EH (cell line): Measurements from ENCODE around the gene PHTF2.
A peak's percentile ranks its signal among the peaks of the same experiment; 100 is the strongest.
"Not testable (repeated sequence)": the region's sequence is repeated elsewhere in the genome, so short reads cannot be mapped to it uniquely, and the experiment has no call there.

ENCODE experiments used
- DNase-seq: peaks from one replicate; pipeline ENCODE4 v3.0.0-alpha.2; 2015; ENCODE audit warnings: low read depth

The PHTF2 gene

GRCh38 chr7:77830649-77831355 lies 32.2 kb downstream of the PHTF2 start:
- no peak for DNase-seq

GRCh38 chr7:77831481-77831880 lies 32.9 kb downstream of the PHTF2 start:
- DNase-seq, result no peak

GRCh38 chr7:77831953-77832352 lies 33.4 kb downstream of the PHTF2 start:
- DNase-seq, result no peak

- peak; percentile 52 for DNase-seq
Measured at GRCh38 chr7:77833136-77833535, 34.6 kb downstream of the PHTF2 start.

GRCh38 chr7:77836425-77836824 lies 37.9 kb downstream of the PHTF2 start:
- DNase-seq, result not testable (repeated sequence)

- DNase-seq, result no peak
Measured at GRCh38 chr7:77837275-77837674, 38.7 kb downstream of the PHTF2 start.

- DNase-seq, result no peak
Measured at GRCh38 chr7:77837966-77838365, 39.4 kb downstream of the PHTF2 start.

- no peak for DNase-seq
Measured at GRCh38 chr7:77838929-77839491, 40.4 kb downstream of the PHTF2 start.

GRCh38 chr7:77839919-77840318 lies 41.3 kb downstream of the PHTF2 start:
- DNase-seq, result no peak

GRCh38 chr7:77843194-77843593 lies 44.6 kb downstream of the PHTF2 start:
- no peak for DNase-seq

- DNase-seq, result no peak
Measured at GRCh38 chr7:77846317-77847092, 47.9 kb downstream of the PHTF2 start.

- no peak for DNase-seq
Measured at GRCh38 chr7:77855371-77856083, 57.0 kb downstream of the PHTF2 start.

- DNase-seq, result no peak
Measured at GRCh38 chr7:77858278-77858677, 59.7 kb downstream of the PHTF2 start.

GRCh38 chr7:77859343-77859742 lies 60.8 kb downstream of the PHTF2 start:
- no peak for DNase-seq

- no peak for DNase-seq
Measured at GRCh38 chr7:77862691-77863090, 64.1 kb downstream of the PHTF2 start.

- no peak for DNase-seq
Measured at GRCh38 chr7:77863860-77864259, 65.3 kb downstream of the PHTF2 start.

GRCh38 chr7:77866370-77866769 lies 67.8 kb downstream of the PHTF2 start:
- DNase-seq, result peak; percentile 57

GRCh38 chr7:77866786-77867536 lies 68.4 kb downstream of the PHTF2 start:
- peak; percentile 80 for DNase-seq

GRCh38 chr7:77867537-77867865 lies 68.9 kb downstream of the PHTF2 start:
- DNase-seq, result peak; percentile 71

GRCh38 chr7:77872256-77872655 lies 73.7 kb downstream of the PHTF2 start:
- peak; percentile 34 for DNase-seq

- DNase-seq, result peak; percentile 68
Measured at GRCh38 chr7:77873416-77874327, 75.1 kb downstream of the PHTF2 start.
